HEK293T (cell line): Measurements from ENCODE around the gene CCDC201.
A peak's percentile ranks its signal among the peaks of the same experiment; 100 is the strongest.

Experiments
- CTCF ChIA-PET: fragments of 350-600 bp; formaldehyde crosslinking; extraction: SDS; loops from one replicate; lab custom pipeline; 2021; ENCODE audit warnings: antibody characterized with exemption, inconsistent platforms; lab: Yijun Ruan, JAX
- POLR2A ChIA-PET: fragments of 350-600 bp; formaldehyde crosslinking; extraction: SDS; loops from one replicate; lab custom pipeline; 2020; ENCODE audit warnings: antibody characterized with exemption, inconsistent platforms; lab: Yijun Ruan, JAX
- DNase-seq: peaks from one replicate; pipeline ENCODE4 v3.0.0; 2012; ENCODE audit warnings: mixed read lengths; ENCODE audit errors: extremely low spot score
- ARNT ChIP-seq: fragments of 450-650 bp; IDR thresholded peaks from 2 replicates; pipeline ENCODE4 v1.6.1; 2017; ENCODE audit warnings: mild to moderate bottlenecking
- BHLHE40 ChIP-seq: fragments of 450-650 bp; IDR thresholded peaks from 2 replicates; pipeline ENCODE4 v1.6.1; 2016; ENCODE audit warnings: mild to moderate bottlenecking, moderate library complexity, borderline replicate concordance
- CTBP1 ChIP-seq: fragments of 450-650 bp; IDR thresholded peaks from 2 replicates; pipeline ENCODE4 v1.6.1; 2016; ENCODE audit warnings: borderline replicate concordance
- ELF4 ChIP-seq: fragments of 450-650 bp; IDR thresholded peaks from 2 replicates; pipeline ENCODE4 v1.6.1; 2017; ENCODE audit warnings: antibody characterized with exemption
- FOXA1 ChIP-seq: fragments of 450-650 bp; IDR thresholded peaks from 2 replicates; pipeline ENCODE4 v1.6.1; 2016; ENCODE audit warnings: mild to moderate bottlenecking
- FOXK2 ChIP-seq: fragments of 450-650 bp; IDR thresholded peaks from 2 replicates; pipeline ENCODE4 v1.6.1; 2016; ENCODE audit warnings: mild to moderate bottlenecking
- FOXM1 ChIP-seq: fragments of 450-650 bp; IDR thresholded peaks from 2 replicates; pipeline ENCODE4 v1.6.1; 2017; ENCODE audit warnings: mild to moderate bottlenecking, borderline replicate concordance
- HDGF ChIP-seq: fragments of 450-650 bp; IDR thresholded peaks from 2 replicates; pipeline ENCODE4 v1.6.1; 2017; ENCODE audit warnings: antibody characterized with exemption, borderline replicate concordance
- L3MBTL2 ChIP-seq: fragments of 450-650 bp; conservative IDR thresholded peaks from 2 replicates; pipeline ENCODE4 v1.6.1; 2016; ENCODE audit warnings: mild to moderate bottlenecking
- LEF1 ChIP-seq: fragments of 450-650 bp; IDR thresholded peaks from 2 replicates; pipeline ENCODE4 v1.6.1; 2017; ENCODE audit warnings: mild to moderate bottlenecking, borderline replicate concordance
- NFRKB ChIP-seq: fragments of 450-650 bp; IDR thresholded peaks from 2 replicates; pipeline ENCODE4 v1.6.1; 2016; ENCODE audit warnings: mild to moderate bottlenecking, moderate library complexity
- PKNOX1 ChIP-seq: fragments of 450-650 bp; IDR thresholded peaks from 2 replicates; pipeline ENCODE4 v1.6.1; 2016
- SP1 ChIP-seq: fragments of 450-650 bp; IDR thresholded peaks from 2 replicates; pipeline ENCODE4 v1.6.1; 2017
- SUZ12 ChIP-seq: fragments of 450-650 bp; IDR thresholded peaks from 2 replicates; pipeline ENCODE4 v1.6.1; 2016; ENCODE audit warnings: mild to moderate bottlenecking
- TARDBP ChIP-seq: fragments of 450-650 bp; IDR thresholded peaks from 2 replicates; pipeline ENCODE4 v1.6.1; 2016
- ZNF384 ChIP-seq: fragments of 450-650 bp; IDR thresholded peaks from 2 replicates; pipeline ENCODE4 v1.6.1; 2016

Gene CCDC201

GRCh38 chr7:45874408-45875131 is 1.7 kb upstream of the CCDC201 start:
- DNase-seq, result no peak
- TF ChIP-seq L3MBTL2 (no peak), SUZ12 (no peak)
- POLR2A ChIA-PET, result no interaction called here
- CTCF ChIA-PET, result no interaction called here

GRCh38 chr7:45873355-45873754 is 473 bp upstream of the CCDC201 start:
- POLR2A ChIA-PET, result no interaction called here
- TF ChIP-seq BHLHE40 (no peak), FOXM1 (no peak), ZNF384 (no peak), HDGF (no peak), L3MBTL2 (no peak), SP1 (no peak), FOXA1 (no peak), PKNOX1 (no peak), CTBP1 (no peak), TARDBP (no peak), NFRKB (no peak), ELF4 (no peak), ARNT (no peak), LEF1 (no peak), SUZ12 (no peak), FOXK2 (no peak)
- no peak for DNase-seq
- CTCF ChIA-PET, result interaction anchor here (0.9 kb wide), 1 partner anchor 12 kb away, joined by 4 read pairs; no protein-coding TSS in a partner anchor

- DNase-seq, result peak; percentile 43
- POLR2A ChIA-PET, result no interaction called here
- TF ChIP-seq BHLHE40, result no peak
- TF ChIP-seq NFRKB, result no peak
- CTCF ChIA-PET, result interaction anchor here (0.6 to 0.9 kb wide), 2 partner anchors 11 to 1011 kb away, joined by 3 to 4 read pairs; no protein-coding TSS in a partner anchor
Measured at GRCh38 chr7:45872116-45873034, 507 bp downstream of the CCDC201 start.

- no peak for DNase-seq
- POLR2A ChIA-PET, result no interaction called here
- CTCF ChIA-PET, result no interaction called here
- TF ChIP-seq TARDBP, result no peak
- no peak for TF ChIP-seq ARNT
- TF ChIP-seq L3MBTL2, result no peak
- TF ChIP-seq ZNF384, result no peak
- no peak for TF ChIP-seq FOXM1
- TF ChIP-seq SP1, result no peak
- TF ChIP-seq CTBP1, result no peak
- TF ChIP-seq NFRKB, result no peak
- TF ChIP-seq HDGF, result no peak
- no peak for TF ChIP-seq FOXA1
- no peak for TF ChIP-seq SUZ12
- no peak for TF ChIP-seq LEF1
- TF ChIP-seq BHLHE40, result no peak
- TF ChIP-seq ELF4, result no peak
- no peak for TF ChIP-seq FOXK2
- TF ChIP-seq PKNOX1, result no peak
Measured at GRCh38 chr7:45869426-45869825, 3.5 kb downstream of the CCDC201 start.

- ChIA-PET CTCF (no interaction called here), POLR2A (no interaction called here)
- TF ChIP-seq SUZ12 (no peak), LEF1 (no peak), HDGF (no peak), FOXA1 (no peak), ELF4 (no peak), NFRKB (no peak), CTBP1 (no peak), BHLHE40 (no peak), FOXM1 (no peak), FOXK2 (no peak), ARNT (no peak), ZNF384 (no peak), TARDBP (no peak)
Measured at GRCh38 chr7:45867471-45867870, 5.4 kb downstream of the CCDC201 start.

GRCh38 chr7:45865594-45866410 is 7.1 kb downstream of the CCDC201 start:
- ChIA-PET POLR2A (no interaction called here), CTCF (no interaction called here)
- no peak for DNase-seq
- TF ChIP-seq ARNT, result no peak
- TF ChIP-seq CTBP1, result no peak
- TF ChIP-seq NFRKB, result no peak
- no peak for TF ChIP-seq LEF1

More at GRCh38 chr7:45867471-45867870, 5.4 kb downstream of the CCDC201 start:
- no peak for DNase-seq
